GM12878 (cell line): ENCODE results near the gene TUBAL3. TPM values are rescaled to one million over a fixed set of nuclear protein-coding genes. Genes with fewer than 3 reads are reported as not detected.

Experiments used
- ATAC-seq: fragments of 200-7000 bp; cut with Tn5 transposase; 3 replicates; pipeline ENCODE4 v1.9.1; 2020; ENCODE audit warnings: mild to moderate bottlenecking, moderate library complexity
- BruUV-seq: library from RNA; stranded (reverse); fragments of 400-500 nt; replicated peaks from 2 replicates; lab custom pipeline; 2021; lab: Mats Ljungman, UMichigan
- CTCF ChIA-PET: fragments of 300-600 bp; sonication (Branson Sonifier 250); formaldehyde crosslinking; extraction: SDS; loops from one replicate; lab custom pipeline; 2021; ENCODE audit warnings: inconsistent platforms; lab: Yijun Ruan, JAX
- POLR2A ChIA-PET: fragments of 350-600 bp; formaldehyde crosslinking; extraction: SDS; loops from one replicate; lab custom pipeline; 2021; ENCODE audit warnings: inconsistent platforms; lab: Charles Lee
- RAD21 ChIA-PET: fragments of 300-600 bp; sonication (Branson Sonifier 250); formaldehyde crosslinking; loops from one replicate; lab custom pipeline; 2023; ENCODE audit warnings: antibody characterized with exemption; ENCODE audit not compliant: unreplicated experiment; lab: Charles Lee
- SMC1A ChIA-PET: fragments of 300-600 bp; sonication (Branson Sonifier 250); formaldehyde crosslinking; loops from one replicate; lab custom pipeline; 2023; ENCODE audit not compliant: unreplicated experiment, uncharacterized antibody; lab: Charles Lee
- DNase-seq: peaks from one replicate; pipeline ENCODE4 v3.0.0-alpha.2; 2011; ENCODE audit warnings: low read depth, low spot score
- FAIRE-seq: peaks from 3 replicates; lab custom pipeline; 2011; peaks lifted over from hg19 to GRCh38; lab: Jason Lieb, UNC
- H2AFZ ChIP-seq: 2 replicates; pipeline ENCODE4 v1.6.0; 2011; ENCODE audit warnings: low read depth, low read length, control low read depth; ENCODE audit not compliant: control insufficient read depth
- H3K27ac ChIP-seq: 2 replicates; pipeline ENCODE4 v1.5.1; 2011; ENCODE audit warnings: control low read depth; ENCODE audit not compliant: control insufficient read depth, insufficient read depth
- H3K27me3 ChIP-seq, 2 experiments: replicated peaks in 1 of 2; 2 replicates each; pipeline versions ENCODE4 v1.6.0 to v1.6.1; 2011; ENCODE audit warnings: low read length in 1 of 2; ENCODE audit not compliant: control insufficient read depth in 2 of 2, insufficient read depth in 2 of 2
- H3K36me3 ChIP-seq, 2 experiments: 2 replicates each; pipeline ENCODE4 v1.5.1; 2011; ENCODE audit warnings: low read length in 1 of 2; ENCODE audit not compliant: control insufficient read depth in 2 of 2, insufficient read depth in 2 of 2
- H3K4me1 ChIP-seq: 2 replicates; pipeline ENCODE4 v1.6.1; 2011; ENCODE audit warnings: mild to moderate bottlenecking, low read length, moderate library complexity, mixed read lengths; ENCODE audit not compliant: control insufficient read depth, insufficient read depth
- H3K4me2 ChIP-seq: 2 replicates; pipeline ENCODE4 v1.6.0; 2011; ENCODE audit warnings: control low read depth; ENCODE audit not compliant: control insufficient read depth, insufficient read depth
- H3K4me3 ChIP-seq: fragments of 200-600 bp; sonication (generic); 2 replicates; pipeline ENCODE4 v1.5.1; 2016
- H3K79me2 ChIP-seq: 2 replicates; pipeline ENCODE4 v1.6.0; 2011; ENCODE audit warnings: low read length; ENCODE audit not compliant: control insufficient read depth, insufficient read depth
- H3K9ac ChIP-seq: 2 replicates; pipeline ENCODE4 v1.8.0; 2011; ENCODE audit warnings: low read length, control low read depth, mixed read lengths; ENCODE audit not compliant: control insufficient read depth, insufficient read depth
- H3K9me3 ChIP-seq: replicated peaks from 3 replicates; pipeline ENCODE4 v1.5.1; 2011; ENCODE audit warnings: mild to moderate bottlenecking, low read length; ENCODE audit not compliant: control insufficient read depth, insufficient read depth
- H4K20me1 ChIP-seq: 2 replicates; pipeline ENCODE4 v1.6.0; 2011; ENCODE audit not compliant: control insufficient read depth, insufficient read depth
- FOS ChIP-seq: IDR thresholded peaks from 3 replicates; pipeline ENCODE4 v1.6.1; 2011; ENCODE audit warnings: borderline replicate concordance; ENCODE audit not compliant: insufficient read length; ENCODE audit errors: extremely low read depth
- MLLT1 ChIP-seq: fragments of 450-650 bp; IDR thresholded peaks from 2 replicates; pipeline ENCODE4 v1.6.1; 2016; ENCODE audit warnings: mild to moderate bottlenecking
- NR2C2 ChIP-seq: IDR thresholded peaks from 2 replicates; pipeline ENCODE4 v1.6.1; 2011; ENCODE audit warnings: borderline replicate concordance, low read depth; ENCODE audit not compliant: control insufficient read depth, insufficient read length
- POLR2AphosphoS2 ChIP-seq: IDR thresholded peaks from 2 replicates; pipeline ENCODE4 v1.6.1; 2011; ENCODE audit warnings: low read depth, mild to moderate bottlenecking, low read length, improper control_type of control experiment, moderate library complexity
- SIX5 ChIP-seq: IDR thresholded peaks from 2 replicates; pipeline ENCODE4 v1.6.1; 2011; ENCODE audit warnings: mild to moderate bottlenecking, low read depth, low read length, moderate library complexity; ENCODE audit not compliant: severe bottlenecking
- ZNF24 ChIP-seq: fragments of 450-650 bp; IDR thresholded peaks from 2 replicates; pipeline ENCODE4 v1.6.1; 2017; ENCODE audit warnings: antibody characterized with exemption, mild to moderate bottlenecking
- ZNF274 ChIP-seq: IDR thresholded peaks from one replicate; pipeline ENCODE4 v1.8.0; 2011; ENCODE audit not compliant: insufficient read length, insufficient read depth
- ZNF622 ChIP-seq: fragments of 450-650 bp; IDR thresholded peaks from 2 replicates; pipeline ENCODE4 v1.6.1; 2017; ENCODE audit warnings: mild to moderate bottlenecking, inconsistent platforms
- in situ Hi-C: fragments of 300-500 bp; cut with MboI; formaldehyde crosslinking; loops from 9 replicates; pipeline ENCODE4 v1.14.3; 2018; ENCODE audit warnings: mixed read lengths
- intact Hi-C: fragments of 100-400 bp; cut with micrococcal nuclease; formaldehyde crosslinking; loops from one replicate; pipeline ENCODE4 v1.14.2; 2022; ENCODE audit not compliant: unreplicated experiment
- polyA plus RNA-seq, 11 experiments: library from polyadenylated mRNA; depleted of rRNA in 4 of 11; unstranded in 6 of 11; stranded (reverse) in 5 of 11; fragments of >200 nt; fragmentation: Nextera tagmentation in 4 of 11; fragmentation: Illumina TruSeq in 1 of 11; extraction: Ambion mirVana in 4 of 11; extraction: Trizol in 1 of 11; gene quantifications; 1 replicate in 1 of 11; 2 replicates in 10 of 11; pipeline versions ENCODE4 v1.2.1 to v1.2.3, GENCODE V29; 2011 to 2016; ENCODE audit warnings: inconsistent platforms in 2 of 11, missing spikeins in 2 of 11, low read depth in 1 of 11
- total RNA-seq, 4 experiments: library from RNA; depleted of rRNA in 3 of 4; stranded (reverse); fragments of >200 nt in 3 of 4; fragmentation: Illumina TruSeq in 1 of 4; extraction: Trizol in 1 of 4; gene quantifications; 2 replicates each; pipeline versions ENCODE4 v1.2.1 to v1.2.3, GENCODE V29; 2013 to 2021
- TF ChIP-seq, protein P1 (sequence below): IDR thresholded peaks from 2 replicates; pipeline ENCODE4 v1.6.1; 2012; ENCODE audit warnings: mild to moderate bottlenecking, low read depth, low read length

Gene TUBAL3
- total and polyA plus RNA-seq, 10 of the 15 experiments (the other 5 are each of a cell fraction or from before 2014, with no cell fraction given) = 0.03 to 0.06 TPM; not detected in 8

DNA sequence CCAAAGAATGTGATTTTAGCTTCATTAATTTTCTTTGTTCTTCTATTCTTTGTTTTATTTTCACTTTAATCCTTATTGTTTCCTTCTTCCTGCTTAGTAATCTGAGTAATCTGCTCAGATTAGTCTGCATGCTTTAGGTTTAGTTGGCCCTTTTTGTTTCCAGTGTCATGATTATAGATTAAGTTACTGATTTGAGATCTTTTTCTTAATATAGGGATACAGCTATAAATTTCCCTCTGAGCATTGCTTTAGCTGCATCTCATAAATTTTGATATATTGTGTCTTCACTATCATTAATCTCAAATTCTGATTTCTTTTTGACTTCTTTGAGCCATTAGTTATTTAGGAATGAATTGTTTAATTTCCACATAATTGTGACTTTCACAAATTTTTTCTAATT is 14.0 kb upstream of the TUBAL3 start:
- Histone ChIP-seq H3K4me3 (no peak overlapping the region), H3K27ac (no peak overlapping the region), H2AFZ (no peak overlapping the region), H3K79me2 (peaks cover 17% of the 10 kb centered on the region), H4K20me1 (no peaks in the 10 kb centered on the region), H3K4me1 (no peaks in the 10 kb centered on the region), H3K9me3 (no peaks in the 10 kb centered on the region; the same call in 1 of the 3 replicates), H3K9ac (no peak overlapping the region), H3K4me2 (no peak overlapping the region), H3K36me3 (no peaks in the 10 kb centered on the region), H3K27me3 (no peaks in the 10 kb centered on the region)
- DNase-seq (no peak), ATAC-seq (no peak), FAIRE-seq (no peak)
- in situ Hi-C loops = no loop called here
- TF ChIP-seq FOS (no peak), ZNF24 (no peak), NR2C2 (no peak), ZNF622 (no peak), POLR2AphosphoS2 (no peak), SIX5 (no peak), MLLT1 (no peak), ZNF274 (no peak)
- TF ChIP-seq, protein P1, sequence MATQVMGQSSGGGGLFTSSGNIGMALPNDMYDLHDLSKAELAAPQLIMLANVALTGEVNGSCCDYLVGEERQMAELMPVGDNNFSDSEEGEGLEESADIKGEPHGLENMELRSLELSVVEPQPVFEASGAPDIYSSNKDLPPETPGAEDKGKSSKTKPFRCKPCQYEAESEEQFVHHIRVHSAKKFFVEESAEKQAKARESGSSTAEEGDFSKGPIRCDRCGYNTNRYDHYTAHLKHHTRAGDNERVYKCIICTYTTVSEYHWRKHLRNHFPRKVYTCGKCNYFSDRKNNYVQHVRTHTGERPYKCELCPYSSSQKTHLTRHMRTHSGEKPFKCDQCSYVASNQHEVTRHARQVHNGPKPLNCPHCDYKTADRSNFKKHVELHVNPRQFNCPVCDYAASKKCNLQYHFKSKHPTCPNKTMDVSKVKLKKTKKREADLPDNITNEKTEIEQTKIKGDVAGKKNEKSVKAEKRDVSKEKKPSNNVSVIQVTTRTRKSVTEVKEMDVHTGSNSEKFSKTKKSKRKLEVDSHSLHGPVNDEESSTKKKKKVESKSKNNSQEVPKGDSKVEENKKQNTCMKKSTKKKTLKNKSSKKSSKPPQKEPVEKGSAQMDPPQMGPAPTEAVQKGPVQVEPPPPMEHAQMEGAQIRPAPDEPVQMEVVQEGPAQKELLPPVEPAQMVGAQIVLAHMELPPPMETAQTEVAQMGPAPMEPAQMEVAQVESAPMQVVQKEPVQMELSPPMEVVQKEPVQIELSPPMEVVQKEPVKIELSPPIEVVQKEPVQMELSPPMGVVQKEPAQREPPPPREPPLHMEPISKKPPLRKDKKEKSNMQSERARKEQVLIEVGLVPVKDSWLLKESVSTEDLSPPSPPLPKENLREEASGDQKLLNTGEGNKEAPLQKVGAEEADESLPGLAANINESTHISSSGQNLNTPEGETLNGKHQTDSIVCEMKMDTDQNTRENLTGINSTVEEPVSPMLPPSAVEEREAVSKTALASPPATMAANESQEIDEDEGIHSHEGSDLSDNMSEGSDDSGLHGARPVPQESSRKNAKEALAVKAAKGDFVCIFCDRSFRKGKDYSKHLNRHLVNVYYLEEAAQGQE = no peak
- BruUV-seq = no TSS peak
- SMC1A ChIA-PET = interaction anchor here (0.7 kb wide), 1 partner anchor 16 kb away, joined by 3 read pairs; no protein-coding TSS in a partner anchor
- RAD21 ChIA-PET = interaction anchor here (0.7 to 1.2 kb wide), 2 partner anchors 35 to 604 kb away, joined by 3 to 4 read pairs; no protein-coding TSS in a partner anchor
- intact Hi-C loops = no loop called here
- POLR2A ChIA-PET = no interaction called here
- CTCF ChIA-PET = interaction anchor here (0.9 to 4.1 kb wide), 4 partner anchors 15 to 603 kb away, joined by 3 to 26 read pairs (median 4); no protein-coding TSS in a partner anchor
